NCI-H345 treated with DMSO at 0.1 percent for 48 hours (cell line): Measurements from ENCODE around the gene NCKAP5L.
"Not testable (repeated sequence)": the region's sequence is repeated elsewhere in the genome, so short reads cannot be mapped to it uniquely, and the experiment has no call there.

ENCODE experiments used
- DNase-seq: peaks from one replicate; lab custom pipeline; 2025; ENCODE audit not compliant: unreplicated experiment; lab: John Stamatoyannopoulos, UW

NCKAP5L gene

GRCh38 chr12:49828133-49829091, at the start of gene NCKAP5L:
TSS of gene NCKAP5L (minus strand) at chr12:49828413. CDS start at chr12:49804044, 24,369 bp downstream.
- peak; percentile 37 for DNase-seq

GRCh38 chr12:49877066-49877465, 48.9 kb upstream of the NCKAP5L start:
- DNase-seq: no peak

- DNase-seq: no peak
These were observed 47.9 kb upstream of the NCKAP5L start for GRCh38 chr12:49876070-49876469.

- no peak for DNase-seq
These were observed 47.0 kb upstream of the NCKAP5L start for GRCh38 chr12:49875115-49875720.

GRCh38 chr12:49874142-49874897, 46.1 kb upstream of the NCKAP5L start:
- DNase-seq: no peak

- no peak for DNase-seq
These were observed 45.2 kb upstream of the NCKAP5L start for GRCh38 chr12:49873361-49873934.

- DNase-seq: no peak
These were observed 44.6 kb upstream of the NCKAP5L start for GRCh38 chr12:49872781-49873181.

GRCh38 chr12:49872381-49872780, 44.2 kb upstream of the NCKAP5L start:
- no peak for DNase-seq

GRCh38 chr12:49871811-49872251, 43.6 kb upstream of the NCKAP5L start:
- not testable (repeated sequence) for DNase-seq

GRCh38 chr12:49871263-49871561, 43.0 kb upstream of the NCKAP5L start:
- no peak for DNase-seq

- no peak for DNase-seq
These were observed 42.5 kb upstream of the NCKAP5L start for GRCh38 chr12:49870501-49871262.

GRCh38 chr12:49869816-49870500, 41.7 kb upstream of the NCKAP5L start:
- no peak for DNase-seq

- DNase-seq: peak; percentile 6
These were observed 41.0 kb upstream of the NCKAP5L start for GRCh38 chr12:49868952-49869815.

- no peak for DNase-seq
These were observed 40.2 kb upstream of the NCKAP5L start for GRCh38 chr12:49868449-49868848.

- no peak for DNase-seq
These were observed 39.5 kb upstream of the NCKAP5L start for GRCh38 chr12:49867570-49868341.

- DNase-seq: no peak
These were observed 38.8 kb upstream of the NCKAP5L start for GRCh38 chr12:49866859-49867569.

GRCh38 chr12:49865782-49866135, 37.5 kb upstream of the NCKAP5L start:
- no peak for DNase-seq
